ENCODE results near the gene GJC1. TPM values are rescaled to one million over a fixed set of nuclear protein-coding genes. Genes with fewer than 3 reads are reported as not detected.
A peak's percentile ranks its signal among the peaks of the same experiment; 100 is the strongest.

GJC1 gene
- total RNA-seq, 1 donor from 2014 or later = 60.9 TPM

GRCh38 chr17:44770166-44770925 lies 59.7 kb downstream of the GJC1 start:
- no peak overlapping the region for H3K4me3 Mint-ChIP-seq (ENCODE audit: unreplicated experiment)
- H3K27ac Mint-ChIP-seq (ENCODE audit: unreplicated experiment) = no peak overlapping the region
- no peaks in the 10 kb centered on the region for H3K36me3 Mint-ChIP-seq (ENCODE audit: unreplicated experiment)
- TF ChIP-seq CTCF (IDR thresholded peaks at IDR 0.05; ENCODE audit: partially characterized antibody, unreplicated experiment) = no peak
- no peak for DNase-seq
- peaks cover 30% of the 10 kb centered on the region for H3K4me1 Mint-ChIP-seq (ENCODE audit: low read depth, unreplicated experiment)
- H3K27me3 Mint-ChIP-seq (ENCODE audit: unreplicated experiment) = peaks cover 15% of the 10 kb centered on the region
- peaks cover 11% of the 10 kb centered on the region for H3K9me3 Mint-ChIP-seq (ENCODE audit: unreplicated experiment)

GRCh38 chr17:44769647-44770084 lies 60.4 kb downstream of the GJC1 start:
- Mint-ChIP-seq H3K9me3 (ENCODE audit: unreplicated experiment) (peaks cover 9% of the 10 kb centered on the region), H3K4me3 (ENCODE audit: unreplicated experiment) (no peak overlapping the region), H3K27ac (ENCODE audit: unreplicated experiment) (no peak overlapping the region), H3K4me1 (ENCODE audit: low read depth, unreplicated experiment) (peaks cover 30% of the 10 kb centered on the region), H3K27me3 (ENCODE audit: unreplicated experiment) (peaks cover 15% of the 10 kb centered on the region), H3K36me3 (ENCODE audit: unreplicated experiment) (no peaks in the 10 kb centered on the region)
- TF ChIP-seq CTCF (IDR thresholded peaks at IDR 0.05; ENCODE audit: partially characterized antibody, unreplicated experiment) = no peak
- no peak for DNase-seq

GRCh38 chr17:44769230-44769629 lies 60.9 kb downstream of the GJC1 start:
- no peaks in the 10 kb centered on the region for H3K36me3 Mint-ChIP-seq (ENCODE audit: unreplicated experiment)
- H3K4me1 Mint-ChIP-seq (ENCODE audit: low read depth, unreplicated experiment) = peaks cover 32% of the 10 kb centered on the region
- peaks cover 15% of the 10 kb centered on the region for H3K27me3 Mint-ChIP-seq (ENCODE audit: unreplicated experiment)

GRCh38 chr17:44768505-44769142 lies 61.5 kb downstream of the GJC1 start:
- Mint-ChIP-seq H3K27ac (ENCODE audit: unreplicated experiment) (no peak overlapping the region), H3K4me1 (ENCODE audit: low read depth, unreplicated experiment) (peaks cover 37% of the 10 kb centered on the region), H3K4me3 (ENCODE audit: unreplicated experiment) (peak overlapping the region; percentile 69), H3K9me3 (ENCODE audit: unreplicated experiment) (peaks cover 7% of the 10 kb centered on the region), H3K36me3 (ENCODE audit: unreplicated experiment) (no peaks in the 10 kb centered on the region), H3K27me3 (ENCODE audit: unreplicated experiment) (peaks cover 13% of the 10 kb centered on the region)
- no peak for TF ChIP-seq CTCF (IDR thresholded peaks at IDR 0.05; ENCODE audit: partially characterized antibody, unreplicated experiment)
- no peak for DNase-seq

More at GRCh38 chr17:44769230-44769629, 60.9 kb downstream of the GJC1 start:
- Mint-ChIP-seq H3K4me3 (ENCODE audit: unreplicated experiment) (no peak overlapping the region), H3K27ac (ENCODE audit: unreplicated experiment) (no peak overlapping the region), H3K9me3 (ENCODE audit: unreplicated experiment) (peaks cover 9% of the 10 kb centered on the region)
- no peak for TF ChIP-seq CTCF (IDR thresholded peaks at IDR 0.05; ENCODE audit: partially characterized antibody, unreplicated experiment)
- no peak for DNase-seq

GRCh38 chr17:44767493-44767892 lies 62.6 kb downstream of the GJC1 start:
- Mint-ChIP-seq H3K9me3 (ENCODE audit: unreplicated experiment) (peaks cover 9% of the 10 kb centered on the region), H3K4me1 (ENCODE audit: low read depth, unreplicated experiment) (peaks cover 46% of the 10 kb centered on the region), H3K27me3 (ENCODE audit: unreplicated experiment) (peaks cover 10% of the 10 kb centered on the region), H3K27ac (ENCODE audit: unreplicated experiment) (no peak overlapping the region), H3K36me3 (ENCODE audit: unreplicated experiment) (no peaks in the 10 kb centered on the region), H3K4me3 (ENCODE audit: unreplicated experiment) (peak overlapping the region; percentile 69)
- DNase-seq = peak; percentile 44
- no peak for TF ChIP-seq CTCF (IDR thresholded peaks at IDR 0.05; ENCODE audit: partially characterized antibody, unreplicated experiment)
